OCI-LY3 (cell line): Measurements from ENCODE around the gene PCDHGC5.

ENCODE experiments used
- H2AFZ ChIP-seq: fragments of 200-600, 300-600 bp; shearing (Covaris generic); 2 replicates; pipeline ENCODE4 v1.6.0; 2014; ENCODE audit warnings: antibody characterized with exemption, low read depth, low read length
- H3K27ac ChIP-seq: fragments of 200-600, 300-600 bp; sonication (generic); 2 replicates; pipeline ENCODE4 v1.5.1; 2014; ENCODE audit warnings: mild to moderate bottlenecking, low read length, moderate library complexity, mixed read lengths
- H3K27me3 ChIP-seq: fragments of 200-600, 300-600 bp; sonication (generic); 2 replicates; pipeline ENCODE4 v1.6.1; 2014; ENCODE audit warnings: low read depth, low read length, mixed read lengths
- H3K36me3 ChIP-seq: fragments of 200-600, 300-600 bp; sonication (generic); replicated peaks from 2 replicates; pipeline ENCODE3; 2014; ENCODE audit warnings: low read depth, low read length, mixed read lengths
- H3K4me1 ChIP-seq: fragments of 300-600, 200-600 bp; sonication (generic); 2 replicates; pipeline ENCODE4 v1.6.1; 2014; ENCODE audit warnings: low read length, mixed read lengths
- H3K4me2 ChIP-seq: fragments of 200-600, 300-600 bp; sonication (generic); 2 replicates; pipeline ENCODE4 v1.6.1; 2014; ENCODE audit warnings: low read length, mixed read lengths
- H3K4me3 ChIP-seq: fragments of 300-600, 200-600 bp; sonication (generic); 2 replicates; pipeline ENCODE4 v1.5.1; 2014; ENCODE audit warnings: antibody characterized with exemption, mild to moderate bottlenecking, low read length, moderate library complexity
- H3K79me2 ChIP-seq: fragments of 300-600, 200-600 bp; shearing (Covaris generic); 2 replicates; pipeline ENCODE4 v1.6.1; 2014; ENCODE audit warnings: mild to moderate bottlenecking, low read length, mixed read lengths
- H3K9ac ChIP-seq: fragments of 300-600, 200-600 bp; shearing (Covaris generic); 2 replicates; pipeline ENCODE4 v1.6.0; 2014; ENCODE audit warnings: mild to moderate bottlenecking, low read length, moderate library complexity
- H3K9me3 ChIP-seq: fragments of 200-600, 300-600 bp; shearing (Covaris generic); 2 replicates; pipeline ENCODE4 v1.6.1; 2014; ENCODE audit warnings: low read length, mixed read lengths; ENCODE audit not compliant: insufficient read depth
- H4K20me1 ChIP-seq: fragments of 200-600, 300-600 bp; sonication (generic); 2 replicates; pipeline ENCODE4 v1.6.1; 2016; ENCODE audit warnings: low read length, mixed read lengths; ENCODE audit not compliant: insufficient read depth
- EZH2phosphoT487 ChIP-seq: fragments of 200-600 bp; shearing (Covaris generic); IDR thresholded peaks from 2 replicates; pipeline ENCODE4 v1.6.1; 2018; ENCODE audit warnings: antibody characterized with exemption, mixed run types, low read depth
- TF ChIP-seq, protein P1 (sequence below): fragments of 200-600, 300-600 bp; sonication (generic); IDR thresholded peaks from 2 replicates; pipeline ENCODE4 v1.5.1; 2014; ENCODE audit warnings: antibody characterized with exemption, low read length, low read depth

The PCDHGC5 gene

DNA sequence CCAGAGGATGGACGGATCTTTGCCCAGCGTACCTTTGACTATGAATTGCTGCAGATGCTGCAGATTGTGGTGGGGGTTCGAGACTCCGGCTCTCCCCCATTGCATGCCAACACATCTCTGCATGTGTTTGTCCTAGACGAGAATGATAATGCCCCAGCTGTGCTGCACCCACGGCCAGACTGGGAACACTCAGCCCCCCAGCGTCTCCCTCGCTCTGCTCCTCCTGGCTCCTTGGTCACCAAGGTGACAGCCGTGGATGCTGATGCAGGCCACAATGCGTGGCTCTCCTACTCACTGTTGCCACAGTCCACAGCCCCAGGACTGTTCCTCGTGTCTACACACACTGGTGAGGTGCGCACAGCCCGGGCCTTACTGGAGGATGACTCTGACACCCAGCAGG is 1.9 kb downstream of the PCDHGC5 start:
- Histone ChIP-seq H3K4me2 (no peak overlapping the region), H3K27me3 (no peaks in the 10 kb centered on the region), H3K27ac (no peak overlapping the region), H3K9me3 (no peaks in the 10 kb centered on the region), H4K20me1 (no peaks in the 10 kb centered on the region), H3K79me2 (no peaks in the 10 kb centered on the region), H2AFZ (no peak overlapping the region), H3K9ac (no peak overlapping the region), H3K4me1 (no peaks in the 10 kb centered on the region), H3K36me3 (no peaks in the 10 kb centered on the region), H3K4me3 (no peak overlapping the region)
- no peak for TF ChIP-seq EZH2phosphoT487
- TF ChIP-seq, protein P1, sequence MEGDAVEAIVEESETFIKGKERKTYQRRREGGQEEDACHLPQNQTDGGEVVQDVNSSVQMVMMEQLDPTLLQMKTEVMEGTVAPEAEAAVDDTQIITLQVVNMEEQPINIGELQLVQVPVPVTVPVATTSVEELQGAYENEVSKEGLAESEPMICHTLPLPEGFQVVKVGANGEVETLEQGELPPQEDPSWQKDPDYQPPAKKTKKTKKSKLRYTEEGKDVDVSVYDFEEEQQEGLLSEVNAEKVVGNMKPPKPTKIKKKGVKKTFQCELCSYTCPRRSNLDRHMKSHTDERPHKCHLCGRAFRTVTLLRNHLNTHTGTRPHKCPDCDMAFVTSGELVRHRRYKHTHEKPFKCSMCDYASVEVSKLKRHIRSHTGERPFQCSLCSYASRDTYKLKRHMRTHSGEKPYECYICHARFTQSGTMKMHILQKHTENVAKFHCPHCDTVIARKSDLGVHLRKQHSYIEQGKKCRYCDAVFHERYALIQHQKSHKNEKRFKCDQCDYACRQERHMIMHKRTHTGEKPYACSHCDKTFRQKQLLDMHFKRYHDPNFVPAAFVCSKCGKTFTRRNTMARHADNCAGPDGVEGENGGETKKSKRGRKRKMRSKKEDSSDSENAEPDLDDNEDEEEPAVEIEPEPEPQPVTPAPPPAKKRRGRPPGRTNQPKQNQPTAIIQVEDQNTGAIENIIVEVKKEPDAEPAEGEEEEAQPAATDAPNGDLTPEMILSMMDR = no peak

DNA sequence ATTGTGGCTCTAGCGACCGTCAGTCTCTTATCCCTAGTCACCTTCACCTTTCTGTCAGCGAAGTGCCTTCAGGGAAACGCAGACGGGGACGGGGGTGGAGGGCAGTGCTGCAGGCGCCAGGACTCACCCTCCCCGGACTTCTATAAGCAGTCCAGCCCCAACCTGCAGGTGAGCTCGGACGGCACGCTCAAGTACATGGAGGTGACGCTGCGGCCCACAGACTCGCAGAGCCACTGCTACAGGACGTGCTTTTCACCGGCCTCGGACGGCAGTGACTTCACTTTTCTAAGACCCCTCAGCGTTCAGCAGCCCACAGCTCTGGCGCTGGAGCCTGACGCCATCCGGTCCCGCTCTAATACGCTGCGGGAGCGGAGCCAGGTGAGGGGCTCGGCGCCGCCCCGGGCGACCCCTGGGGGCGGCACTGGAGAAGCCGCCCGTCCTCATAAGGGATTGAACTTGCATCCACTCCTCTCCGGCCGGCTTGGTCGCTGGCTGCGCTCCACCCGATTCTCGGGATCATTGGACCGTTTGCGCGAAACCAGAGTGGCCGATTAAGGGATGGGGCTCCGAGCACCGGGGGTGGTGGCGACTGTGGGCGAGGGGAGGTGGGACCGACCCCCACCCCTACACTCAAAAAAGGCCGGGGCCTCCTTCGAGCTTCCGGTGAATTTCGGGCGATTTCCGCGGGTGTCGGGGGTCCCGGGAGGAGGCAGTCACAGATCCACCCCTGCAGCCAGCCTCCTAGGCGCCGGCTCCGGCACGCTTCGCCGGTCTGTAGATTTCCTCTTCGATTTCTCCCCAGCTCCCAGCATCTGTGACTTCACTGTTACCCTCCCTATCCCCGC is 2.7 kb downstream of the PCDHGC5 start:
- Histone ChIP-seq H2AFZ (no peak overlapping the region), H3K36me3 (no peaks in the 10 kb centered on the region), H4K20me1 (no peaks in the 10 kb centered on the region), H3K27me3 (no peaks in the 10 kb centered on the region), H3K4me2 (no peak overlapping the region), H3K4me1 (no peaks in the 10 kb centered on the region), H3K9me3 (no peaks in the 10 kb centered on the region), H3K9ac (no peak overlapping the region), H3K79me2 (no peaks in the 10 kb centered on the region), H3K4me3 (no peak overlapping the region), H3K27ac (no peak overlapping the region)
- TF ChIP-seq EZH2phosphoT487 = no peak
- TF ChIP-seq, protein P1 = no peak

DNA sequence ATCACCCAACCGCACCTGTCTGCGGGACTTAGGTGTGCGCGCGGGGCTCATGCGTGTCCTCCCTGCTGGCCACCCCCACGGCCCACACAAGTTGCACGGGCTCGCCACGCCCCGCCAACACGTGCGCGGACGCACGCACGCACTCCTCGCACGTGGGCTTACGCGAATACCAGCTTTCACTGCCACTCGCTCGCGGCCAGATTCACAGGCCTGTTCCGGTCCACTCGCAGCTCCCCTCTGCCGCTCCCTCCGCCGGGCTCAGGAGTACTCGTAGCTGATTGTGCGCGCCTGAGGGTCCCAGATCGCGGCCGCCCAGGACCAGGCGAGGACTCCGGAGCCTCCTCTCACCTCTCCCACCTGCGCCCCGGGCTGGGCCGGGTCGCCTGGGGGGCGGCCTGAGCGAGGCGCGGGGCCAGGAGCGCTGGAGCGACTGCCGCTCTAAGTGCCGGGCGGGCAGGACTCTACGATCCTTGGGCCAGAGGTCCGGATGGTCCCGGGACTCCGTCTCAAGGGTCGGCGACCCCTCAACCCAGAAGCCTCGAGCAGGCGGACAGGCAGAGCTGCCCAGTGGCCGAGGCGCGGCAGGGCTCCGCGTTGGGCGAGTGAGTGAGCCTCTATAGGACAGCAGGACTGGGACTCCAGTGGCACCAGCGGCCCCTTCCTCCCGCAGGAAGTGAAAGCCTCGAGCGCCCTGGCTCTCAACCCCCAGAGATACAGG is 3.4 kb downstream of the PCDHGC5 start:
- Histone ChIP-seq H3K9me3 (no peaks in the 10 kb centered on the region), H3K4me2 (no peak overlapping the region), H2AFZ (no peak overlapping the region), H3K9ac (no peak overlapping the region), H3K4me3 (no peak overlapping the region), H4K20me1 (no peaks in the 10 kb centered on the region), H3K27me3 (no peaks in the 10 kb centered on the region), H3K79me2 (no peaks in the 10 kb centered on the region), H3K27ac (no peak overlapping the region), H3K4me1 (no peaks in the 10 kb centered on the region), H3K36me3 (no peaks in the 10 kb centered on the region)
- TF ChIP-seq, protein P1 = no peak
- no peak for TF ChIP-seq EZH2phosphoT487
